GM12891 (cell line): Measurements from ENCODE around the gene IL6R.

Source experiments
- POLR2A ChIP-seq: IDR thresholded peaks from 2 replicates; pipeline ENCODE4 v1.6.1; 2011; ENCODE audit warnings: low read depth, low read length, control low read depth
- POLR2AphosphoS5 ChIP-seq: IDR thresholded peaks from 2 replicates; pipeline ENCODE4 v1.6.1; 2011; ENCODE audit warnings: low read depth, low read length, control low read depth
- SPI1 ChIP-seq: IDR thresholded peaks from 2 replicates; pipeline ENCODE4 v1.6.1; 2011; ENCODE audit warnings: low read depth, low read length, control low read depth
- TAF1 ChIP-seq: IDR thresholded peaks from 2 replicates; pipeline ENCODE4 v1.6.1; 2011; ENCODE audit warnings: low read depth, low read length, control low read depth

DNA sequence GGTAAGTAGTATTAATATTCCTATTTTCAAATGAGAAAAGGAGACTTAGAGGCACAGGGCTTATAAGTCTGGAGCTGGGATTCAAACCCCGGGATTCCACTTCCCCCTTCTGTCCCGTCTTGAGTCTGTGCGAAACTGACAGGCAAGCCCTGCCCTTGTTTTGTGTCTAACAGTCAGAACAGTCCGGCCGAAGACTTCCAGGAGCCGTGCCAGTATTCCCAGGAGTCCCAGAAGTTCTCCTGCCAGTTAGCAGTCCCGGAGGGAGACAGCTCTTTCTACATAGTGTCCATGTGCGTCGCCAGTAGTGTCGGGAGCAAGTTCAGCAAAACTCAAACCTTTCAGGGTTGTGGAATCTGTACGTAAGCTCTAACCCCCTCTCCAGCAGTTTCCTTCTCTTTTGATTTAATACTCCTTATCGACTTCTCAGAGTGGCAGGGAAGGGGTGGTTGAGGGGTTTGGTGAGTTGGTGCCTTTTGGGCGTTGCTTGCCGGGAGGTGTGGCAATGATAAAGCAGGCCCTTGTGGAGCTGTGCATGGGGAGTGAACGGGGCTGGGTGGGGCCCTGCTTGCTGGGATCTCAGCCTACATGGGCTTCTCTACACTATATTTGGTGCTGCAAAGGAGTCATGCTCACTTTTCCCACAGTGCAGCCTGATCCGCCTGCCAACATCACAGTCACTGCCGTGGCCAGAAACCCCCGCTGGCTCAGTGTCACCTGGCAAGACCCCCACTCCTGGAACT is 29.4 kb downstream of the IL6R start:
- TF ChIP-seq POLR2AphosphoS5: no peak
- no peak for TF ChIP-seq POLR2A
- TF ChIP-seq TAF1: no peak
- no peak for TF ChIP-seq SPI1
